ENCODE results near the gene TTC7B.

TTC7B gene

GRCh38 chr14:90628825-90629224 lies 187.4 kb downstream of the TTC7B start:
- no peak overlapping the region for H3K27ac ChIP-seq
- TF ChIP-seq CTCF (conservative IDR thresholded peaks at IDR 0.05): no peak
- TF ChIP-seq ZFX (IDR thresholded peaks at IDR 0.05): no peak

GRCh38 chr14:90627478-90627877 lies 188.8 kb downstream of the TTC7B start:
- H3K27ac ChIP-seq: no peak overlapping the region
- no peak for TF ChIP-seq CTCF (conservative IDR thresholded peaks at IDR 0.05)
- TF ChIP-seq ZFX (IDR thresholded peaks at IDR 0.05): no peak

GRCh38 chr14:90626550-90626949 lies 189.7 kb downstream of the TTC7B start:
- no peak for TF ChIP-seq CTCF (conservative IDR thresholded peaks at IDR 0.05)
- TF ChIP-seq ZFX (IDR thresholded peaks at IDR 0.05): no peak
- H3K27ac ChIP-seq: no peak overlapping the region

GRCh38 chr14:90625445-90625844 lies 190.8 kb downstream of the TTC7B start:
- TF ChIP-seq CTCF (conservative IDR thresholded peaks at IDR 0.05) (no peak), ZFX (IDR thresholded peaks at IDR 0.05) (no peak)
- H3K27ac ChIP-seq: no peak overlapping the region; the same call in 1 of the 2 replicates

- peak overlapping the region; percentile 11; the same call in 1 of the 2 replicates for H3K27ac ChIP-seq
- TF ChIP-seq CTCF (conservative IDR thresholded peaks at IDR 0.05): no peak
- TF ChIP-seq ZFX (IDR thresholded peaks at IDR 0.05): no peak
These were observed 191.4 kb downstream of the TTC7B start for GRCh38 chr14:90624732-90625400.

- H3K27ac ChIP-seq: no peak overlapping the region
These were observed 192.0 kb downstream of the TTC7B start for GRCh38 chr14:90624227-90624626.

DNA sequence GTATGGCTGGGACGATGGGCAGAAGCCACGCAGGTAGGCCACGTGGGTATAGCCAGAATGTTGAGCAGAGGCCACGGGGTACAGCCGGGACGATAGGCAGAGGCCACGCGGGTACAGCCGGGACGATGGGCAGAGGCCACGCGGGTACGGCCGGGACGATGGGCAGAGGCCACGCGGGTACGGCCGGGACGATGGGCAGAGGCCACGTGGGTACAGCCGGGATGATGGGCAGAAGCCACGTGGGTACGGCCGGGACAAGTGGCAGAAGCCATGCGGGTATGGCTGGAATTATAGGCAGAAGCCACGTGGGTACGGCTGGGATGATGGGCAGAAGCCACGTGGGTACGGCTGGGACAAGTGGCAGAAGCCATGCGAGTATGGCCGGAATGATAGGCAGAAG lies 195.0 kb downstream of the TTC7B start:
- H3K27ac ChIP-seq: no peak overlapping the region
- no peak for TF ChIP-seq ZFX (IDR thresholded peaks at IDR 0.05)
- no peak for TF ChIP-seq CTCF (conservative IDR thresholded peaks at IDR 0.05)

More at GRCh38 chr14:90624227-90624626, 192.0 kb downstream of the TTC7B start:
- no peak for TF ChIP-seq CTCF (conservative IDR thresholded peaks at IDR 0.05)
- TF ChIP-seq ZFX (IDR thresholded peaks at IDR 0.05): no peak

Data from C4-2B (cell line).